CD14-positive monocyte (primary cell): ENCODE data around the gene DYSF. TPM values are rescaled to one million over a fixed set of nuclear protein-coding genes. Genes with fewer than 3 reads are reported as not detected.

ENCODE experiments used
- DNase-seq, 3 donors: peaks; one replicate each; pipeline ENCODE4 v3.0.0-alpha.2; 2011 to 2022
- H2AFZ ChIP-seq: 2 replicates; pipeline ENCODE4 v1.6.0; 2012; ENCODE audit warnings: mild to moderate bottlenecking, low read depth, low read length, inconsistent platforms; ENCODE audit not compliant: insufficient read depth, poor library complexity, severe bottlenecking
- H3K27ac ChIP-seq, 2 donors: 1 replicate in 1 of 2; 2 replicates in 1 of 2; pipeline ENCODE4 v1.5.1; 2012 to 2013; ENCODE audit warnings: low read length in 2 of 2, control low read depth in 1 of 2, inconsistent platforms in 1 of 2, low read depth in 1 of 2, mild to moderate bottlenecking in 1 of 2
- H3K27me3 ChIP-seq, 2 donors: one replicate each; pipeline versions ENCODE4 v1.6.0 to v1.6.1; 2011 to 2013; ENCODE audit warnings: low read length in 2 of 2; ENCODE audit not compliant: control insufficient read depth in 2 of 2, insufficient read depth in 2 of 2
- H3K36me3 ChIP-seq, 2 donors: replicated peaks in 1 of 2; 1 replicate in 1 of 2; 2 replicates in 1 of 2; pipeline versions ENCODE4 v1.5.1 to v1.6.1; 2012 to 2013; ENCODE audit warnings: low read length in 2 of 2, control low read depth in 1 of 2, inconsistent platforms in 1 of 2, mild to moderate bottlenecking in 1 of 2; ENCODE audit not compliant: insufficient read depth in 2 of 2, control insufficient read depth in 1 of 2
- H3K4me1 ChIP-seq, 2 donors: 1 replicate in 1 of 2; 2 replicates in 1 of 2; pipeline versions ENCODE4 v1.5.1 to v1.6.1; 2012 to 2013; ENCODE audit warnings: low read length in 2 of 2, control low read depth in 1 of 2, inconsistent platforms in 1 of 2, mild to moderate bottlenecking in 1 of 2, moderate library complexity in 1 of 2; ENCODE audit not compliant: insufficient read depth in 2 of 2, control insufficient read depth in 1 of 2
- H3K4me2 ChIP-seq: replicated peaks from 2 replicates; pipeline ENCODE3; 2012; ENCODE audit warnings: low read length, moderate library complexity, mild to moderate bottlenecking; ENCODE audit not compliant: poor library complexity, severe bottlenecking; ENCODE audit errors: extremely low read depth
- H3K4me3 ChIP-seq, 3 experiments: fragments of 200-600 bp in 1 of 3; sonication (generic) in 1 of 3; replicated peaks in 1 of 3; 1 replicate in 2 of 3; 2 replicates in 1 of 3; pipeline ENCODE4 v1.5.1; 2011 to 2013; ENCODE audit warnings: low read length in 3 of 3, mild to moderate bottlenecking in 3 of 3, control low read depth in 2 of 3, low read depth in 2 of 3, inconsistent platforms in 1 of 3, moderate library complexity in 1 of 3
- H3K79me2 ChIP-seq: 2 replicates; pipeline ENCODE4 v1.6.0; 2012; ENCODE audit warnings: mild to moderate bottlenecking, control low read depth, inconsistent platforms, low read length, moderate library complexity; ENCODE audit not compliant: insufficient read depth
- H3K9ac ChIP-seq: 2 replicates; pipeline ENCODE4 v1.6.0; 2017; ENCODE audit warnings: low read length, mild to moderate bottlenecking; ENCODE audit not compliant: insufficient read depth, poor library complexity, severe bottlenecking
- H3K9me3 ChIP-seq, 2 donors: replicated peaks in 1 of 2; 1 replicate in 1 of 2; 2 replicates in 1 of 2; pipeline versions ENCODE4 v1.5.1 to v1.6.1; 2012 to 2013; ENCODE audit warnings: low read length in 2 of 2, control low read depth in 1 of 2; ENCODE audit not compliant: control insufficient read depth in 1 of 2, insufficient read depth in 1 of 2
- H4K20me1 ChIP-seq: 2 replicates; pipeline ENCODE4 v1.6.0; 2012; ENCODE audit warnings: mild to moderate bottlenecking, low read length, control low read depth, moderate library complexity; ENCODE audit not compliant: insufficient read depth
- H3K27ac Mint-ChIP-seq, 7 donors: one replicate each; pipeline ENCODE4 v1.8.0; 2020; ENCODE audit warnings: mild to moderate bottlenecking in 7 of 7, mixed read lengths in 7 of 7, moderate library complexity in 6 of 7, inconsistent platforms in 2 of 7
- H3K27me3 Mint-ChIP-seq, 3 donors: one replicate each; pipeline ENCODE4 v1.8.0; 2021 to 2022; ENCODE audit warnings: low read depth in 3 of 3, mild to moderate bottlenecking in 3 of 3, mixed read lengths in 3 of 3, moderate library complexity in 3 of 3, inconsistent platforms in 1 of 3
- H3K36me3 Mint-ChIP-seq, 2 donors: one replicate each; pipeline ENCODE4 v1.8.0; 2020; ENCODE audit warnings: mixed read lengths in 2 of 2, inconsistent platforms in 1 of 2, mild to moderate bottlenecking in 1 of 2
- H3K4me1 Mint-ChIP-seq: one replicate; pipeline ENCODE4 v1.8.0; 2020; ENCODE audit warnings: mild to moderate bottlenecking, mixed read lengths
- H3K4me3 Mint-ChIP-seq, 2 donors: one replicate each; pipeline ENCODE4 v1.8.0; 2020; ENCODE audit warnings: mild to moderate bottlenecking in 2 of 2, mixed read lengths in 2 of 2, moderate library complexity in 1 of 2
- H3K9me3 Mint-ChIP-seq, 7 donors: one replicate each; pipeline ENCODE4 v1.8.0; 2020 to 2022; ENCODE audit warnings: mixed read lengths in 7 of 7, mild to moderate bottlenecking in 6 of 7, moderate library complexity in 6 of 7, inconsistent platforms in 2 of 7
- WGBS: methylation state at CpG from one replicate; pipeline ENCODE4 v1.1.5; 2013; ENCODE audit warnings: missing lambda C conversion rate; ENCODE audit not compliant: insufficient coverage; 5-methylcytosine and 5-hydroxymethylcytosine counted together
- intact Hi-C, 2 donors: fragments of 100-400 bp; cut with micrococcal nuclease; formaldehyde crosslinking; loops; one replicate each; pipeline versions ENCODE4 v1.15.0 to v1.15.1; 2023
- polyA plus RNA-seq, 3 donors: library from polyadenylated mRNA; depleted of rRNA in 1 of 3; unstranded in 2 of 3; stranded (reverse) in 1 of 3; fragments of 300-500 nt in 2 of 3; fragments of >200 nt in 1 of 3; fragmentation: Illumina TruSeq in 2 of 3; gene quantifications; 1 replicate in 2 of 3; 2 replicates in 1 of 3; pipeline ENCODE4 v1.2.3, GENCODE V29; 2012 to 2021
- TF ChIP-seq, protein P1 (sequence below): fragments of 200-600 bp; IDR thresholded peaks from one replicate; pipeline ENCODE4 v1.8.0; 2022; ENCODE audit warnings: antibody characterized with exemption, mild to moderate bottlenecking

DYSF gene
- polyA plus RNA-seq, 3 donors, result 16.1 to 72.5 (median 31.2) TPM

GRCh38 chr2:71611247-71611646 is 157.9 kb downstream of the DYSF start:
- no peaks in the 10 kb centered on the region for H3K4me1 Mint-ChIP-seq
- 91% methylated on average over 10 of the region's 12 CpGs for WGBS
- H3K27me3 Mint-ChIP-seq, result peaks cover 0 to 2% (median 2%) of the 10 kb centered on the region in 3 donors
- no peak overlapping the region for H3K27ac Mint-ChIP-seq
- peaks cover 58 to 100% of the 10 kb centered on the region in 2 donors for H3K36me3 ChIP-seq
- H3K4me2 ChIP-seq, result no peak overlapping the region
- no peak overlapping the region for H3K4me3 Mint-ChIP-seq
- H3K79me2 ChIP-seq, result no peaks in the 10 kb centered on the region
- H3K4me1 ChIP-seq, result no peaks in the 10 kb centered on the region
- H3K9me3 Mint-ChIP-seq, result peaks cover 0 to 3% (median 0%) of the 10 kb centered on the region in 7 donors
- no peak overlapping the region for H3K27ac ChIP-seq
- no peak overlapping the region for H3K9ac ChIP-seq
- H3K9me3 ChIP-seq, result no peaks in the 10 kb centered on the region
- no peak overlapping the region for H2AFZ ChIP-seq
- H4K20me1 ChIP-seq, result peaks cover 86% of the 10 kb centered on the region
- intact Hi-C loops, result no loop called here
- no peaks in the 10 kb centered on the region for H3K27me3 ChIP-seq
- TF ChIP-seq, protein P1, sequence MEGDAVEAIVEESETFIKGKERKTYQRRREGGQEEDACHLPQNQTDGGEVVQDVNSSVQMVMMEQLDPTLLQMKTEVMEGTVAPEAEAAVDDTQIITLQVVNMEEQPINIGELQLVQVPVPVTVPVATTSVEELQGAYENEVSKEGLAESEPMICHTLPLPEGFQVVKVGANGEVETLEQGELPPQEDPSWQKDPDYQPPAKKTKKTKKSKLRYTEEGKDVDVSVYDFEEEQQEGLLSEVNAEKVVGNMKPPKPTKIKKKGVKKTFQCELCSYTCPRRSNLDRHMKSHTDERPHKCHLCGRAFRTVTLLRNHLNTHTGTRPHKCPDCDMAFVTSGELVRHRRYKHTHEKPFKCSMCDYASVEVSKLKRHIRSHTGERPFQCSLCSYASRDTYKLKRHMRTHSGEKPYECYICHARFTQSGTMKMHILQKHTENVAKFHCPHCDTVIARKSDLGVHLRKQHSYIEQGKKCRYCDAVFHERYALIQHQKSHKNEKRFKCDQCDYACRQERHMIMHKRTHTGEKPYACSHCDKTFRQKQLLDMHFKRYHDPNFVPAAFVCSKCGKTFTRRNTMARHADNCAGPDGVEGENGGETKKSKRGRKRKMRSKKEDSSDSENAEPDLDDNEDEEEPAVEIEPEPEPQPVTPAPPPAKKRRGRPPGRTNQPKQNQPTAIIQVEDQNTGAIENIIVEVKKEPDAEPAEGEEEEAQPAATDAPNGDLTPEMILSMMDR, result no peak
- H3K4me3 ChIP-seq, result no peak overlapping the region
- peaks cover 89% of the 10 kb centered on the region in 2 donors for H3K36me3 Mint-ChIP-seq
- no peak for DNase-seq

DNA sequence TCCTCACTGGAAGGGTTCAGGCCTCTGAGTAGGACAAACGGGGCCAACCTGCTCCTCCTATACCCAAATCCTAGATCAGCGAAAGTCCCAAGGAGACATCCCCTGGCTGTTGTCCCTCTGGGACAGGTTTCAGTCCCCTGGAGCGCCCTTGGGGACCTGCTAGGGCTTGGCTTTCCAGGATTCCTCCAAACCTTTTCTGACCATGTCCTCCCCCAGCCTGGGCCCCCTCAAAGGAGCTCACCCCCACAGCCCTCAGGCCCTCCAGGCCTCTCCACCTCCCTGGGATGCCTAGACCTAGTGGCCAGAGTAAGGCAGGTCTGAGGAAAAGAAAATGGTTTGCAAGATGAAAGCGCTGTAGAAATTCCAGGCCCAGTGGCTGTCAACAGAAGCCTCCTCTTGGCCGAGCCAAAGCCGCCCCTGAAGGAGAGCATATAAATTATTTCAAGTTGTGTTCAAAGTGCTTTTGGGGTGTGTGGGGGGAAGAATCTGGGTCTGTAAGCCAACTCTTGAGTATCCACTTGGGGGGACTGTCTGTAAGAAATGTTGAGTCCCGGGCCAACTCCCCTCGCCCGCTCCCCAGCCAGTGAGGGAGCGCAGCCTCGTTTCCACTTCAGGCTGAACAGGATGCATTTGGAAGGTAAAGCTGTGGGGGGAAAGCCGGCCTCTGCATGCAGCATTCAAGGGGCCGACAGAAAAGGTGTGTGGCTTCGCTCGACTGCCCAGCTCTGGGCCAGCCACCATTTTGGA is 158.6 kb downstream of the DYSF start:
- Mint-ChIP-seq H3K27me3 (peaks cover 0 to 2% (median 0%) of the 10 kb centered on the region in 3 donors), H3K9me3 (peaks cover 0 to 3% (median 0%) of the 10 kb centered on the region in 7 donors)
- WGBS, result 94% methylated on average over 15 of the region's 15 CpGs

More for the DNA sequence above, 158.6 kb downstream of the DYSF start:
- H3K4me1 ChIP-seq, result no peaks in the 10 kb centered on the region
- H3K27ac Mint-ChIP-seq, result no peak overlapping the region
- H4K20me1 ChIP-seq, result peaks cover 84% of the 10 kb centered on the region
- no peaks in the 10 kb centered on the region for H3K79me2 ChIP-seq
- no peak overlapping the region for H3K27ac ChIP-seq
- H3K4me2 ChIP-seq, result no peak overlapping the region
- no peak overlapping the region for H3K9ac ChIP-seq
- peaks cover 57 to 98% of the 10 kb centered on the region in 2 donors for H3K36me3 ChIP-seq
- H2AFZ ChIP-seq, result no peak overlapping the region
- H3K27me3 ChIP-seq, result no peaks in the 10 kb centered on the region
- TF ChIP-seq, protein P1, result no peak
- H3K9me3 ChIP-seq, result no peaks in the 10 kb centered on the region
- intact Hi-C loops, result no loop called here
- DNase-seq, result no peak
- H3K4me1 Mint-ChIP-seq, result no peaks in the 10 kb centered on the region
- no peak overlapping the region for H3K4me3 ChIP-seq
- H3K4me3 Mint-ChIP-seq, result no peak overlapping the region
- H3K36me3 Mint-ChIP-seq, result peaks cover 85 to 87% of the 10 kb centered on the region in 2 donors
